Colonic mucosa (tissue), 4 donors: ENCODE results near the gene TIPARP. TPM values are rescaled to one million over a fixed set of nuclear protein-coding genes. Genes with fewer than 3 reads are reported as not detected.

Source experiments
- DNase-seq: peaks from one replicate; pipeline ENCODE4 v3.0.0-alpha.2; 2020
- H3K27ac ChIP-seq: fragments of 200-600 bp; one replicate; pipeline ENCODE4 v1.8.0; 2021
- H3K27me3 ChIP-seq: fragments of 200-600 bp; one replicate; pipeline ENCODE4 v1.8.0; 2021
- H3K36me3 ChIP-seq: fragments of 200-600 bp; one replicate; pipeline ENCODE4 v1.8.0; 2021
- H3K4me1 ChIP-seq: fragments of 200-600 bp; one replicate; pipeline ENCODE4 v1.8.0; 2021; ENCODE audit warnings: mild to moderate bottlenecking
- H3K4me3 ChIP-seq: fragments of 200-600 bp; one replicate; pipeline ENCODE4 v1.8.0; 2021
- H3K9ac ChIP-seq, 2 donors: one replicate each; pipeline ENCODE4 v1.7.0; 2013; ENCODE audit warnings: control low read depth in 2 of 2, low read depth in 2 of 2, low read length in 2 of 2
- H3K9me3 ChIP-seq: fragments of 200-600 bp; one replicate; pipeline ENCODE4 v1.8.0; 2021
- CTCF ChIP-seq: fragments of 200-600 bp; IDR thresholded peaks from one replicate; pipeline ENCODE4 v1.8.0; 2022; ENCODE audit warnings: antibody characterized with exemption, mild to moderate bottlenecking
- intact Hi-C: fragments of 100-400 bp; cut with DNase I; formaldehyde crosslinking; loops from one replicate; pipeline ENCODE4 v1.14.1; 2022
- total RNA-seq, 2 donors: library from RNA; stranded (reverse); fragmentation: NEBNext Ultra II Directional in 1 of 2; extraction: Animal tissue kit (Norgen Biotek cat#: 25700) in 1 of 2; gene quantifications; one replicate each; pipeline ENCODE4 v1.2.1, GENCODE V29; 2021
- donor health status: healthy.
- donor health status: DM: no; HTN: no; CAD: no.
- donor health status: DM: no; HTN: no; CAD: no.

TIPARP gene
- total RNA-seq, 2 donors from 2014 or later: 15.2 to 30.2 TPM

- DNase-seq: no peak
- Histone ChIP-seq H3K9ac (no peak overlapping the region), H3K4me1 (peaks cover 8% of the 10 kb centered on the region), H3K27me3 (no peaks in the 10 kb centered on the region), H3K27ac (no peak overlapping the region), H3K9me3 (no peaks in the 10 kb centered on the region), H3K36me3 (no peaks in the 10 kb centered on the region), H3K4me3 (no peak overlapping the region)
- intact Hi-C loops: no loop called here
- TF ChIP-seq CTCF: no peak
Observed at GRCh38 chr3:156688632-156689452, 14.5 kb downstream of the TIPARP start.

- Histone ChIP-seq H3K4me3 (no peak overlapping the region), H3K36me3 (no peaks in the 10 kb centered on the region), H3K9me3 (no peaks in the 10 kb centered on the region), H3K4me1 (peaks cover 8% of the 10 kb centered on the region), H3K27ac (no peak overlapping the region), H3K9ac (no peak overlapping the region), H3K27me3 (no peaks in the 10 kb centered on the region)
- DNase-seq: no peak
- intact Hi-C loops: no loop called here
- no peak for TF ChIP-seq CTCF
Observed at GRCh38 chr3:156689608-156690007, 15.2 kb downstream of the TIPARP start.

GRCh38 chr3:156691920-156692319 is 17.5 kb downstream of the TIPARP start:
- intact Hi-C loops: no loop called here
- Histone ChIP-seq H3K27me3 (no peaks in the 10 kb centered on the region), H3K4me3 (no peak overlapping the region), H3K36me3 (peaks cover 3% of the 10 kb centered on the region), H3K27ac (no peak overlapping the region), H3K9me3 (no peaks in the 10 kb centered on the region), H3K9ac (no peak overlapping the region), H3K4me1 (peaks cover 8% of the 10 kb centered on the region)
- no peak for DNase-seq
- TF ChIP-seq CTCF: no peak

- no peak for TF ChIP-seq CTCF
- Histone ChIP-seq H3K9ac (no peak overlapping the region), H3K4me1 (peaks cover 8% of the 10 kb centered on the region), H3K4me3 (no peak overlapping the region), H3K9me3 (no peaks in the 10 kb centered on the region), H3K36me3 (peaks cover 3% of the 10 kb centered on the region), H3K27ac (no peak overlapping the region), H3K27me3 (no peaks in the 10 kb centered on the region)
- no peak for DNase-seq
- intact Hi-C loops: no loop called here
Observed at GRCh38 chr3:156693166-156693565, 18.8 kb downstream of the TIPARP start.

- H3K9ac ChIP-seq: no peak overlapping the region
- H3K27me3 ChIP-seq: no peaks in the 10 kb centered on the region
- no peak overlapping the region for H3K27ac ChIP-seq
- intact Hi-C loops: no loop called here
- H3K4me1 ChIP-seq: peaks cover 8% of the 10 kb centered on the region
- no peaks in the 10 kb centered on the region for H3K9me3 ChIP-seq
- TF ChIP-seq CTCF: no peak
- H3K36me3 ChIP-seq: peaks cover 3% of the 10 kb centered on the region
- no peak overlapping the region for H3K4me3 ChIP-seq
- DNase-seq: no peak
Observed at GRCh38 chr3:156694536-156694935, 20.1 kb downstream of the TIPARP start.
